ENCODE measurements around the gene MTSS2. TPM values are rescaled to one million over a fixed set of nuclear protein-coding genes. Genes with fewer than 3 reads are reported as not detected.

Gene MTSS2
- total RNA-seq, 5 donors from 2014 or later (not counting 1 experiment from before 2014, with no cell fraction given) = 2.2 to 7.1 (median 5.1) TPM

DNA sequence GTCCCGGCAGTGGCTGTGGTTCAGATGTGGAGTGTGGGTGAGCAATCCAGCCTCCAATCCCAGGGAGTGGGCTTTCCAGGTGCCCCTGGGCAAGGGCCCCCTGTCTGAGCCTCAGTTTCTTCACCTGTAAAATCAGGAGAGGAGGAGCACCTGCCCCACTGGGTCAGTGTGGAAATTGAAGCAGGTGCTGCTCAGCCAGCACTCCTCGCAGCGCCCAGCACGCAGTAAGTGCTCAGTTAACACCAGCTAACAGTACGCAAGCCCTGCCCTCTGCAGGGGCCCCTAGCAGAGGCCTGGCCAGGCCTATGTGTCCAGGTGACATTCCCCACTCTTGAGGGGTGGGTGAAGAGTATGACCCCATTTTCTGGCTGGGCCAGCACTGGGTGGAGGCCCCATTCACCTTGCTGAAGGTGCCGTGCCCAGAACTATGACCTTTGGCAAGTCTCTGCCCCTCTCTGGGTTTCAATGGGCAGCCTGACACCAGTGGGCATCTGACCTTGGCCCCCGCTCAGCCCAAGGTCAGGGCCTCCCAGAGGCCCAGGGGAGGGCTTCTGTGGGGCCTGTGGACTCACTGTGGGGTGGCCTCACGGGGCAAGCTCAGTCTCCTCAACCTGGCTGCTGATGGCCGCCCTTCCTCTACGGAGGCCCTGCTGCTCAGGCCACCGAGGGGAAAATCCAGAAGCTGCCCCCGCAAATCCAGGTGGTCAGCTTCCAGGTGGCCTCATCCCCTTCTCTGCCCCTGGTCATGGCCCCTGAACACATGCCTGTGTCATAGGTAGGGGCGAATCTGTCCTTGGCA lies 2.5 kb downstream of the MTSS2 start:
- H3K27me3 Mint-ChIP-seq = peaks cover 0 to 30% of the 10 kb centered on the region in 2 donors
- DNase-seq (no peak), ATAC-seq (replicated peaks in 1 of 4) (no peak)
- no peaks in the 10 kb centered on the region for H3K9me3 ChIP-seq
- H3K9me3 Mint-ChIP-seq = no peaks in the 10 kb centered on the region
- peaks cover 0 to 59% of the 10 kb centered on the region in 2 experiments for H3K27me3 ChIP-seq (replicated peaks in 1 of 2; ENCODE audit: control insufficient read depth in 2 of 2, extremely low read depth in 1 of 2, insufficient read depth in 2 of 2, low read length in 1 of 2)
- CTCF ChIA-PET = interaction anchor here in 1 of 2 donors (0.6 kb wide), 1 partner anchor 673 kb away, joined by 4 read pairs; no protein-coding TSS in a partner anchor
- WGBS (ENCODE audit: insufficient coverage) = 90% methylated on average over 13 of the region's 13 CpGs
- H3K27ac Mint-ChIP-seq = no peak overlapping the region
- peaks cover 0 to 13% (median 6%) of the 10 kb centered on the region in 3 donors for H3K4me1 Mint-ChIP-seq
- POLR2A ChIA-PET = no interaction called here
- peaks cover 0 to 35% of the 10 kb centered on the region in 2 experiments for H3K4me1 ChIP-seq (ENCODE audit: control insufficient read depth in 1 of 2, extremely low read depth in 1 of 2, insufficient read depth in 2 of 2, low read length in 2 of 2)
- peaks cover 2% of the 10 kb centered on the region for H3K36me3 Mint-ChIP-seq
- H3K4me3 ChIP-seq (ENCODE audit: control insufficient read depth in 1 of 2, extremely low read depth in 1 of 2, low read length in 1 of 2) = no peak overlapping the region
- no peak overlapping the region for H3K4me3 Mint-ChIP-seq
- no peak overlapping the region for H3K27ac ChIP-seq (ENCODE audit: low read length)
- no peaks in the 10 kb centered on the region for H3K36me3 ChIP-seq (ENCODE audit: control insufficient read depth in 2 of 2, extremely low read depth in 1 of 2, insufficient read depth in 1 of 2, low read length in 1 of 2)

DNA sequence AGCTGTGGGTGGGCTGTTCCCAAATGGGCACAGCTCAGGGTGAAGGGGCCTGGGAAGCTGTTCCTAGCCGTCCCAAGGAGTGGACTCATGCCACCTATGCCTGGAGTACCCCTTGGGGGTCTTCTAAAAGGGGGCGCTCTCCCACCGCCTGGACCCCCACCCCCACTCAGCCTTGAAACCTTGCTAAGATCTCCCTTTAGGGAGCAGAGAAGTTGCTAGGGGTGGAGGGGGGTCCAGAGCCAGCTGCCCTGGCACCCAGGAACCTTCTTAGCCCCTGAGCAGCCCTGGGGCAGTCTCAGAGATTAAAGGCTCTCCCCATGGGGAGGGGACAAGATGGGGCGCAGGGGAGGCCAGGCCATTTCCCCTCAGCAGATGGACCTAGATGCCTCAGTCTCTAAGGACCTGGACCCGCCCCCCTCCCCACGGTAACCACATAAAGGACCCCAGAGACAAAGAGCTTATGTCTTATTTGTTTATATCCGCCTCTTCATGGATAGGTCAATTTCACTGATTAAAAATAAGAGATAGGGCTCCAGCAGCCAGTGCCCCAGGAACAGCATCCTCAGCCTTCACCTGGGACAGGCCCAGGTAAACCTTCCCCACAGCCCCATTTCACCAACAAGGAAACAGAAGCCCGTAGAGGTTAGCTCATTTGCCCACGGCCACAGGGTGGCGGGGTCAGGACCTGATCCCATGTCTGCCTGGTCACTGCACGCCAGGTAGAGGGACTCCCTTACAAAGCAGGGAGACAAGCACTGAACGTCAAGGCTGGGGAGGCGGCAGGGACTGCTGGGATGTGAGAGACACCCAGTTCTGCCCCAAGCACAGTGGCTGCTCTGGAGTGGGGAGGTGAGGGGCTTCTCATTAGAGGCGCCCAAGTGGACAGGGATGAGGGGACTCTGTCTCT lies 3.4 kb downstream of the MTSS2 start:
- no peak overlapping the region for H3K4me3 ChIP-seq (ENCODE audit: control insufficient read depth in 1 of 2, extremely low read depth in 1 of 2, low read length in 1 of 2)
- H3K4me1 Mint-ChIP-seq = peaks cover 0 to 13% (median 6%) of the 10 kb centered on the region in 3 donors
- WGBS (ENCODE audit: insufficient coverage) = 100% methylated on average over 1 of the region's 14 CpGs
- H3K27me3 Mint-ChIP-seq = peaks cover 0 to 30% of the 10 kb centered on the region in 2 donors
- no peak for DNase-seq
- ATAC-seq (replicated peaks in 1 of 4) = no peak
- peaks cover 0 to 59% of the 10 kb centered on the region in 2 experiments for H3K27me3 ChIP-seq (replicated peaks in 1 of 2; ENCODE audit: control insufficient read depth in 2 of 2, extremely low read depth in 1 of 2, insufficient read depth in 2 of 2, low read length in 1 of 2)
- H3K9me3 ChIP-seq = no peaks in the 10 kb centered on the region
- H3K4me3 Mint-ChIP-seq = no peak overlapping the region
- H3K27ac Mint-ChIP-seq = no peak overlapping the region
- H3K36me3 ChIP-seq (ENCODE audit: control insufficient read depth in 2 of 2, extremely low read depth in 1 of 2, insufficient read depth in 1 of 2, low read length in 1 of 2) = no peaks in the 10 kb centered on the region
- H3K4me1 ChIP-seq (ENCODE audit: control insufficient read depth in 1 of 2, extremely low read depth in 1 of 2, insufficient read depth in 2 of 2, low read length in 2 of 2) = peaks cover 0 to 36% of the 10 kb centered on the region in 2 experiments
- no peak overlapping the region for H3K27ac ChIP-seq (ENCODE audit: low read length)
- CTCF ChIA-PET = interaction anchor here in 1 of 2 donors (0.6 kb wide), 1 partner anchor 674 kb away, joined by 4 read pairs; no protein-coding TSS in a partner anchor
- H3K9me3 Mint-ChIP-seq = no peaks in the 10 kb centered on the region
- H3K36me3 Mint-ChIP-seq = peaks cover 2% of the 10 kb centered on the region
- POLR2A ChIA-PET = no interaction called here

DNA sequence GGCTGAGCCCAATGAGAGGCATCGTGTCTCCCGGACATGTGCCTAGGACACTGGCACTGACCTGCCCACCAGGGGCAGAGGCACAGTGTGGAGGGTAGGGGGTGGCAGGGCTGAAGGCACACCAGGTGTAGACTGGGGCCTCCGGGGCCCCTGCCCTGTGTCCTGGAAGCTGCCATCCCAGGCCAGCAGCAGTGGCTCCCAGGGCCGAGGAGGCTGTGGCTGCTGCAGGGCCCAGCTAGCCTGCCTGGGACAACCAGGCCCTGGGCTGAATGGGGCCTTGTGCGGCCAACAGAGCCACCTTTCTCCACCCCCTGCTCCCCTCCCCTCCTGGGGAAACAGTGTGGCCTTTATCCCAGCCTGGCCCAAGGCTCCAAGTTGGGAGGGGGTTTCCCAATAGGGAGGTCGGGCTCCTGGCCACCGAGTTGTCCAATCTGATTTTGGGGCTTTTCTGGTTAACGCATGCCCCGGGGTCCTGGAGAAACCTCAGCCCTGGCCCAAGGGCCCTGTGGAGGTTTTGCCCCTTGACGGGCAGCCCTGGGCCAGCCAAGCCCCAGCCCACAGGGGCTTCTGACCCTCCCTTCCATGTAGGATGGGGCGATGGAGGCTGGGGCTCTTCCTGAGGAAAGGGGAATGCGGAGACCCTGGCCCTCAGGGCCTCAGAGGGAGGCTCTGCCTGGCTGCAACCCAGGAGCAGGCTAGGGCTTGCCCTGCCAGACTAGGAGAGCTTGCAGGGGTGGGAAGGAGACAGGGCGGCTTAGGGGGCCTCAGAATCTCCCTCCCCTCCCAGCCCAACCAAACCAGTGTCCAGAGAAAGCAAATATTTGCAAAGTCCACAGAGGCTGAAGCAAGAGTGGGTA lies 4.2 kb downstream of the MTSS2 start:
- peaks cover 0 to 10% (median 6%) of the 10 kb centered on the region in 3 donors for H3K4me1 Mint-ChIP-seq
- peaks cover 0 to 26% of the 10 kb centered on the region in 2 donors for H3K27me3 Mint-ChIP-seq
- no peak overlapping the region for H3K4me3 ChIP-seq (ENCODE audit: control insufficient read depth in 1 of 2, extremely low read depth in 1 of 2, low read length in 1 of 2)
- WGBS (ENCODE audit: insufficient coverage) = 74% methylated on average over 7 of the region's 13 CpGs
- DNase-seq (no peak), ATAC-seq (replicated peaks in 1 of 4) (no peak)
- H3K4me3 Mint-ChIP-seq = no peak overlapping the region
- POLR2A ChIA-PET = no interaction called here
- H3K36me3 Mint-ChIP-seq = no peaks in the 10 kb centered on the region
- CTCF ChIA-PET = no interaction called here
- H3K9me3 ChIP-seq = no peaks in the 10 kb centered on the region
- no peak overlapping the region for H3K27ac ChIP-seq (ENCODE audit: low read length)
- H3K27ac Mint-ChIP-seq = no peak overlapping the region
- H3K36me3 ChIP-seq (ENCODE audit: control insufficient read depth in 2 of 2, extremely low read depth in 1 of 2, insufficient read depth in 1 of 2, low read length in 1 of 2) = no peaks in the 10 kb centered on the region
- H3K4me1 ChIP-seq (ENCODE audit: control insufficient read depth in 1 of 2, extremely low read depth in 1 of 2, insufficient read depth in 2 of 2, low read length in 2 of 2) = peaks cover 0 to 36% of the 10 kb centered on the region in 2 experiments
- no peaks in the 10 kb centered on the region for H3K9me3 Mint-ChIP-seq
- H3K27me3 ChIP-seq (replicated peaks in 1 of 2; ENCODE audit: control insufficient read depth in 2 of 2, extremely low read depth in 1 of 2, insufficient read depth in 2 of 2, low read length in 1 of 2) = peaks cover 0 to 56% of the 10 kb centered on the region in 2 experiments

DNA sequence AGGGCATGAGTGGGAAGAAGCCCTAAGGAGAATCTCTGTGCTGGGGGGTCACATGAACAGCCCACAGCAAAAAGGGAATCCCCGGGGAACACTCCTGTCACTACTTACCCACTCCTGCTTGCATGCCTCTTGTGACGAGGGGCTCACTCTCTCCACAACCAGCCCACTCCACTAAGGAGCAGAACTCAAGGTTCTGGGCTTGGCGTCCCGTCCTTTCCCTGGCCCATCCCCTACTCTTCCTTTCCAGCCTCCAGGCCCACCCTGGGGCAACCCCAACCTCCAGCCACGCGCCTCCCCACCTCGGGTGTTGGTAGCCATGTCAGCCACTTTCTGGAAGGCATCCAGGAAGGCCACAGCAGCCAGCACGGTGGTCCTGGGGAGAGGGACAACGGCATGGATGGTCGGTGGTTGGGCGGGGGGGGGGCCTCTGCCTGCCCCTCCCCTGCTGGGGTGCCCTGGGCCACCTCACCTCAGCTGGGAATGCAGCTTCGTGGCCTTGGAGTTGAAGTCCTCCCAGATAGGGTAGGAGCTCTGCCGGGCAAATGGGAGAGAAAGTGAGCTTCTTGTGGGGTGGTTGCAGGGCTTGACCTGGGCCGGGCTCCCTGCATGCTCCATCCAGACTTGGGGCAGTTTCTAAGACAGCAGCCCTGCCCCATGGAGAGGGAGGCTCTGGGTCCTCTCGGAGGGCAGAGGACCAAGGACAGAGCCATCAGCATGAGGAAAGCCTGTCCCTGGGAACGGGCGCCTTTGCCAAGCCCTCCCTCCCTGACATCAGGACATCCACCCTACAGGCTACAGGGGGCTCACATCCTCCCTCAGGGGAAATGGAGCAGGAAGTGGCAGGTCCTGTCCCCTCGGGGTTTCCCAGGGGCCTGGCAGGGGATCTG lies 5.1 kb downstream of the MTSS2 start:
- Mint-ChIP-seq H3K4me3 (no peak overlapping the region), H3K27me3 (peaks cover 0 to 23% of the 10 kb centered on the region in 2 donors), H3K27ac (no peak overlapping the region), H3K9me3 (no peaks in the 10 kb centered on the region), H3K36me3 (no peaks in the 10 kb centered on the region), H3K4me1 (peaks cover 0 to 6% (median 2%) of the 10 kb centered on the region in 3 donors)
- no peak overlapping the region for H3K27ac ChIP-seq (ENCODE audit: low read length)
- no peaks in the 10 kb centered on the region for H3K36me3 ChIP-seq (ENCODE audit: control insufficient read depth in 2 of 2, extremely low read depth in 1 of 2, insufficient read depth in 1 of 2, low read length in 1 of 2)
- WGBS (ENCODE audit: insufficient coverage) = 75% methylated on average over 14 of the region's 18 CpGs
- ChIA-PET POLR2A (no interaction called here), CTCF (no interaction called here)
- H3K27me3 ChIP-seq (replicated peaks in 1 of 2; ENCODE audit: control insufficient read depth in 2 of 2, extremely low read depth in 1 of 2, insufficient read depth in 2 of 2, low read length in 1 of 2) = peaks cover 0 to 53% of the 10 kb centered on the region in 2 experiments
- peaks cover 0 to 31% of the 10 kb centered on the region in 2 experiments for H3K4me1 ChIP-seq (ENCODE audit: control insufficient read depth in 1 of 2, extremely low read depth in 1 of 2, insufficient read depth in 2 of 2, low read length in 2 of 2)
- no peak for ATAC-seq (replicated peaks in 1 of 4)
- DNase-seq = no peak
- no peaks in the 10 kb centered on the region for H3K9me3 ChIP-seq
- H3K4me3 ChIP-seq (ENCODE audit: control insufficient read depth in 1 of 2, extremely low read depth in 1 of 2, low read length in 1 of 2) = no peak overlapping the region

DNA sequence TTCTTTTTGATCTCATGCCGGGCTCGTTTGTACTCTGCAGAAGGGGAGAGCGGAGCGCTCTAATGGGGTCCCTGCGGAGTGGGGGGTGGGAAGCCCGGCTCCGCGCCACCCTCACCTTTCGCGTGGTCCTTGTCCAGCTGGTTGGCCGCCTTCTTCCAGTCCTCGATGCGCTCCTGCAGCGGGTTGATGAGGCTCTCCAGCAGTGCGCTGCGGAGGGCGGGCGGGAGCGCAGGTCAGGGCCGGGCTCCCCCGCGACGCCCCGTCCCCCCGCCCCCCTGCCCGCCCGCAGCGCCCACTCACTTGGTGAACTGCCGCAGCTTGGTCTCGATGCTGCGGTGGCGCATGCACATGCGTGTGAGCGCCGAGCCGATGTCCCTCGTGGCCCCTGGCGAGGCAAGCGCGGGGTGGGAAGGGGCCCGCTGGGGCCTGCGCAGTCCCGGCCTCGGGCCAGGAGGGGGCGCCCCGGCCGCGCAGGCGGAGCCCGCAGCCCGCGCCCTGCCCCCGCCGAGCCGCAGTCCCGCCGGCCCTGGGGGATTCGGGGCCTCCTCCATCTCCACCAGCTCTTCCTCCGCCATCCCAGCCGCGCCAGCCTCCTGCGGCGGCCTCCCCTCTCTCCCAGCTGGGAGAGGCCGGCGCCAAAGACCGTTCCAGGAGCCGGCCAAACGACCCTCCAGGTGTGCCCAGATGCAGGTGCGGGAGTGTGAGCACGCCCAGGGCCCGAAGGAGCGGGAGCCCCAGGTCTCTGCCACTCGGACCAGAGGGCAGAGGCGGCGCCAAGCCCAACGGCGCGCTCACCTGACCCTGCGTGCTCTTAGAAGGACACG lies 6.0 kb downstream of the MTSS2 start:
- Mint-ChIP-seq H3K4me3 (no peak overlapping the region), H3K36me3 (no peaks in the 10 kb centered on the region), H3K27ac (no peak overlapping the region), H3K4me1 (peaks cover 0 to 4% (median 0%) of the 10 kb centered on the region in 3 donors), H3K27me3 (peaks cover 0 to 21% of the 10 kb centered on the region in 2 donors), H3K9me3 (no peaks in the 10 kb centered on the region)
- POLR2A ChIA-PET = interaction anchor here in 1 of 2 donors (0.5 kb wide), 1 partner anchor 828 kb away, joined by 4 read pairs; no protein-coding TSS in a partner anchor
- H3K9me3 ChIP-seq = no peaks in the 10 kb centered on the region
- H3K4me1 ChIP-seq (ENCODE audit: control insufficient read depth in 1 of 2, extremely low read depth in 1 of 2, insufficient read depth in 2 of 2, low read length in 2 of 2) = peaks cover 0 to 25% of the 10 kb centered on the region in 2 experiments
- peaks cover 0 to 48% of the 10 kb centered on the region in 2 experiments for H3K27me3 ChIP-seq (replicated peaks in 1 of 2; ENCODE audit: control insufficient read depth in 2 of 2, extremely low read depth in 1 of 2, insufficient read depth in 2 of 2, low read length in 1 of 2)
- ATAC-seq (replicated peaks in 1 of 4) (peak in 2 of 4 experiments; percentile 38 to 43), DNase-seq (peak in 1 of 35 experiments; percentile 28)
- CTCF ChIA-PET = interaction anchor here in 1 of 2 donors (0.8 kb wide), 1 partner anchor 91 kb away, joined by 3 read pairs; no protein-coding TSS in a partner anchor
- H3K36me3 ChIP-seq (ENCODE audit: control insufficient read depth in 2 of 2, extremely low read depth in 1 of 2, insufficient read depth in 1 of 2, low read length in 1 of 2) = peaks cover 0 to under 1% of the 10 kb centered on the region in 2 donors
- WGBS (ENCODE audit: insufficient coverage) = 78% methylated on average over 70 of the region's 80 CpGs
- H3K4me3 ChIP-seq (ENCODE audit: control insufficient read depth in 1 of 2, extremely low read depth in 1 of 2, low read length in 1 of 2) = no peak overlapping the region
- H3K27ac ChIP-seq (ENCODE audit: low read length) = no peak overlapping the region

Data from T-cell (primary cell).